HG03280 (cell line): ENCODE data around the gene PP2D1.
"Not testable (repeated sequence)": the region's sequence is repeated elsewhere in the genome, so short reads cannot be mapped to it uniquely, and the experiment has no call there.

Experiments used
- ATAC-seq: cut with Tn5 transposase; IDR thresholded peaks from one replicate; pipeline ENCODE4 v1.9.1; 2021; ENCODE audit warnings: mild to moderate bottlenecking, moderate library complexity; ENCODE audit not compliant: unreplicated experiment

Gene PP2D1

GRCh38 chr3:20040548-20041196 lies 28.6 kb upstream of the PP2D1 start:
- ATAC-seq = peak; percentile 34

GRCh38 chr3:20039765-20040547 lies 27.9 kb upstream of the PP2D1 start, which contains the start of gene KAT2B:
TSS of gene KAT2B (plus strand) at chr3:20040446. CDS start at chr3:20040478, 32 bp downstream.
- peak; percentile 58 for ATAC-seq

GRCh38 chr3:20039466-20039764 lies 27.4 kb upstream of the PP2D1 start:
- no peak for ATAC-seq

GRCh38 chr3:20038699-20039465 lies 26.8 kb upstream of the PP2D1 start:
- ATAC-seq = no peak

GRCh38 chr3:20037255-20037996 lies 25.4 kb upstream of the PP2D1 start:
- no peak for ATAC-seq

- no peak for ATAC-seq
Measured at GRCh38 chr3:20035019-20035418, 23.0 kb upstream of the PP2D1 start.

GRCh38 chr3:20031939-20032338 lies 19.9 kb upstream of the PP2D1 start:
- ATAC-seq = not testable (repeated sequence)

GRCh38 chr3:20028905-20029331 lies 16.9 kb upstream of the PP2D1 start:
- no peak for ATAC-seq

GRCh38 chr3:20027136-20027535 lies 15.1 kb upstream of the PP2D1 start:
- no peak for ATAC-seq

GRCh38 chr3:20023623-20024405 lies 11.8 kb upstream of the PP2D1 start:
- ATAC-seq = no peak

- no peak for ATAC-seq
Measured at GRCh38 chr3:20022954-20023622, 11.0 kb upstream of the PP2D1 start.

- not testable (repeated sequence) for ATAC-seq
Measured at GRCh38 chr3:20016076-20016475, 4.0 kb upstream of the PP2D1 start.

GRCh38 chr3:20015525-20015924 lies 3.5 kb upstream of the PP2D1 start:
- no peak for ATAC-seq

- ATAC-seq = no peak
Measured at GRCh38 chr3:20013396-20013795, 1.3 kb upstream of the PP2D1 start.

GRCh38 chr3:20008646-20009045 lies 3.4 kb downstream of the PP2D1 start:
- ATAC-seq = no peak

- ATAC-seq = no peak
Measured at GRCh38 chr3:20007960-20008359, 4.1 kb downstream of the PP2D1 start.

- no peak for ATAC-seq
Measured at GRCh38 chr3:20001932-20002331, 10.1 kb downstream of the PP2D1 start.

GRCh38 chr3:19997502-19997901 lies 14.6 kb downstream of the PP2D1 start:
- ATAC-seq = no peak

- ATAC-seq = no peak
Measured at GRCh38 chr3:19994796-19995195, 17.3 kb downstream of the PP2D1 start.

- not testable (repeated sequence) for ATAC-seq
Measured at GRCh38 chr3:19988904-19989303, 23.2 kb downstream of the PP2D1 start.
